B cell (primary cell): Measurements from ENCODE around the gene TRPV6. TPM values are rescaled to one million over a fixed set of nuclear protein-coding genes. Genes with fewer than 3 reads are reported as not detected.

Experiments used
- ATAC-seq: fragments of 200-7000 bp; cut with Tn5 transposase; one replicate; pipeline ENCODE4 v1.10.0; 2021; ENCODE audit warnings: low read depth, mild to moderate bottlenecking, moderate number of reproducible peaks, moderate library complexity
- CTCF ChIA-PET: fragments of 350-600 bp; sonication (Branson Sonifier 250); formaldehyde crosslinking; loops from one replicate; lab custom pipeline; 2021; ENCODE audit warnings: antibody characterized with exemption, inconsistent platforms; lab: Charles Lee
- POLR2A ChIA-PET: fragments of 350-600 bp; sonication (Branson Sonifier 250); formaldehyde crosslinking; loops from one replicate; lab custom pipeline; 2021; ENCODE audit warnings: antibody characterized with exemption; lab: Charles Lee
- DNase-seq: peaks from one replicate; pipeline ENCODE4 v3.0.0; 2013
- H2AFZ ChIP-seq: 2 replicates; pipeline ENCODE4 v1.6.1; 2012; ENCODE audit warnings: mild to moderate bottlenecking, low read depth, low read length; ENCODE audit not compliant: insufficient read depth, poor library complexity, severe bottlenecking
- H3K27ac ChIP-seq, 2 donors: 1 replicate in 1 of 2; 2 replicates in 1 of 2; pipeline ENCODE4 v1.5.1; 2012 to 2013; ENCODE audit warnings: low read length in 2 of 2, mild to moderate bottlenecking in 2 of 2, moderate library complexity in 1 of 2
- H3K27me3 ChIP-seq, 4 experiments: fragments of 200-600 bp in 1 of 4; sonication (generic) in 1 of 4; replicated peaks in 1 of 4; 1 replicate in 2 of 4; 2 replicates in 2 of 4; pipeline versions ENCODE4 v1.6.1 to v1.7.0; 2013 to 2016; ENCODE audit warnings: low read length in 3 of 4, mild to moderate bottlenecking in 2 of 4, mixed read lengths in 1 of 4, moderate library complexity in 1 of 4; ENCODE audit not compliant: insufficient read depth in 4 of 4, control insufficient read depth in 3 of 4; ENCODE audit errors: control extremely low read depth in 1 of 4
- H3K36me3 ChIP-seq, 2 experiments: replicated peaks in 1 of 2; 1 replicate in 1 of 2; 2 replicates in 1 of 2; pipeline versions ENCODE4 v1.6.1 to v1.7.1; 2013; ENCODE audit warnings: low read length in 1 of 2; ENCODE audit not compliant: insufficient read depth in 2 of 2, control insufficient read depth in 1 of 2; ENCODE audit errors: control extremely low read depth in 1 of 2, extremely low read depth in 1 of 2
- H3K4me1 ChIP-seq, 2 donors: fragments of 200-600 bp in 1 of 2; sonication (generic) in 1 of 2; 1 replicate in 1 of 2; 2 replicates in 1 of 2; pipeline versions ENCODE4 v1.5.1 to v1.6.1; 2013 to 2017; ENCODE audit warnings: low read length in 2 of 2; ENCODE audit not compliant: control insufficient read depth in 2 of 2, insufficient read depth in 2 of 2
- H3K4me2 ChIP-seq: replicated peaks from 2 replicates; pipeline ENCODE3; 2012; ENCODE audit warnings: mild to moderate bottlenecking, low read depth, low read length; ENCODE audit not compliant: poor library complexity, severe bottlenecking
- H3K4me3 ChIP-seq, 5 experiments: fragments of 200-600 bp in 1 of 5; sonication (generic) in 1 of 5; 1 replicate in 3 of 5; 2 replicates in 2 of 5; pipeline versions ENCODE4 v1.5.1 to v1.7.0; 2011 to 2016; ENCODE audit warnings: low read length in 4 of 5, mild to moderate bottlenecking in 4 of 5, low read depth in 2 of 5, control low read depth in 1 of 5, moderate library complexity in 1 of 5; ENCODE audit not compliant: insufficient read depth in 1 of 5; ENCODE audit errors: control extremely low read depth in 1 of 5, extremely low read depth in 1 of 5
- H3K79me2 ChIP-seq: fragments of 200-600 bp; sonication (generic); one replicate; pipeline ENCODE4 v1.6.0; 2016; ENCODE audit warnings: low read length; ENCODE audit not compliant: control insufficient read depth, insufficient read depth
- H3K9ac ChIP-seq: fragments of 200-600 bp; sonication (generic); 2 replicates; pipeline ENCODE4 v1.6.1; 2017; ENCODE audit warnings: mild to moderate bottlenecking, low read length, moderate library complexity
- H3K9me3 ChIP-seq, 3 donors: one replicate each; pipeline versions ENCODE4 v1.6.1 to v1.7.1; 2013; ENCODE audit warnings: low read length in 2 of 3; ENCODE audit not compliant: control insufficient read depth in 2 of 3, insufficient read depth in 1 of 3; ENCODE audit errors: control extremely low read depth in 1 of 3
- H4K20me1 ChIP-seq: 2 replicates; pipeline ENCODE4 v1.6.0; 2012; ENCODE audit warnings: mild to moderate bottlenecking, low read length; ENCODE audit not compliant: insufficient read depth, control insufficient read depth, poor library complexity, severe bottlenecking
- H3K27ac Mint-ChIP-seq: one replicate; pipeline ENCODE4 v1.8.0; 2021; ENCODE audit warnings: mixed read lengths
- H3K27me3 Mint-ChIP-seq: one replicate; pipeline ENCODE4 v1.8.0; 2021; ENCODE audit warnings: mixed read lengths
- H3K4me1 Mint-ChIP-seq: one replicate; pipeline ENCODE4 v1.8.0; 2021; ENCODE audit warnings: mixed read lengths
- H3K4me3 Mint-ChIP-seq: one replicate; pipeline ENCODE4 v1.8.0; 2021; ENCODE audit warnings: mixed read lengths
- H3K9me3 Mint-ChIP-seq: one replicate; pipeline ENCODE4 v1.8.0; 2022; ENCODE audit warnings: mixed read lengths; ENCODE audit not compliant: insufficient read depth
- EZH2 ChIP-seq: IDR thresholded peaks from 2 replicates; pipeline ENCODE4 v1.6.1; 2012; ENCODE audit warnings: borderline replicate concordance, low read depth, mild to moderate bottlenecking, moderate library complexity, low read length; ENCODE audit not compliant: insufficient read depth, poor library complexity, severe bottlenecking
- WGBS: methylation state at CpG from one replicate; pipeline ENCODE4 v1.1.5; 2013; ENCODE audit warnings: missing lambda C conversion rate; ENCODE audit not compliant: insufficient coverage; 5-methylcytosine and 5-hydroxymethylcytosine counted together
- intact Hi-C: fragments of 100-400 bp; cut with micrococcal nuclease; formaldehyde crosslinking; loops from one replicate; pipeline ENCODE4 v1.10.0; 2022
- polyA plus RNA-seq: library from polyadenylated mRNA; depleted of rRNA; stranded (reverse); fragments of >200 nt; gene quantifications from 2 replicates; pipeline ENCODE4 v1.2.3, GENCODE V29; 2012
- total RNA-seq, 2 donors: library from RNA; stranded (reverse); fragments of 120-200 nt in 1 of 2; gene quantifications; 1 replicate in 1 of 2; 2 replicates in 1 of 2; pipeline versions ENCODE4 v1.2.3 to v1.2.4, GENCODE V29; 2013 to 2022
- TF ChIP-seq, protein P1 (sequence below): fragments of 200-600 bp; IDR thresholded peaks from one replicate; pipeline ENCODE4 v1.8.0; 2022; ENCODE audit warnings: antibody characterized with exemption, mild to moderate bottlenecking

The TRPV6 gene
- total and polyA plus RNA-seq, 2 donors (not counting 1 experiment from before 2014, with no cell fraction given) = not detected

DNA sequence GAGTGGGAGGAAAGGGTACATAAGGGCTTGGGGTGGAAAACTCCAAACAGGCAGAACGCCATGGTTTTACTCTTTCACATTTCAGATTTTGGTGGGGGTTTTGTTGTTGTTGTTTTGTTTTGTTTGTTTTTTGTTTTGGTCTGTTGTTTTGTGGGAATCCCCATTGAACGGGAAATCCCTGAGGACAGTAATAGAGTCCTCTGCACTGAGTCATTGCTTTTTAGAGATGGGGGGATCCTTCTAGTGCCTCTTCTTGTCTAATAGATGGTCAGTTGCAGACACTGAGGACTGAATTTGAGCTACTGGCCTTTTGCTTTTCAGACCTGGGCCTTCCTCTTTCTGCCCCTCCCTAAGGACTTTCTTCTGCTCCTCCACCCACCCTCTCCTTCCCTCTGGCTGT is 28.0 kb upstream of the TRPV6 start:
- no peak overlapping the region for H3K27ac ChIP-seq
- no peak overlapping the region for H3K4me2 ChIP-seq
- H3K27me3 Mint-ChIP-seq = peaks cover 36% of the 10 kb centered on the region
- no peak for TF ChIP-seq EZH2
- TF ChIP-seq, protein P1, sequence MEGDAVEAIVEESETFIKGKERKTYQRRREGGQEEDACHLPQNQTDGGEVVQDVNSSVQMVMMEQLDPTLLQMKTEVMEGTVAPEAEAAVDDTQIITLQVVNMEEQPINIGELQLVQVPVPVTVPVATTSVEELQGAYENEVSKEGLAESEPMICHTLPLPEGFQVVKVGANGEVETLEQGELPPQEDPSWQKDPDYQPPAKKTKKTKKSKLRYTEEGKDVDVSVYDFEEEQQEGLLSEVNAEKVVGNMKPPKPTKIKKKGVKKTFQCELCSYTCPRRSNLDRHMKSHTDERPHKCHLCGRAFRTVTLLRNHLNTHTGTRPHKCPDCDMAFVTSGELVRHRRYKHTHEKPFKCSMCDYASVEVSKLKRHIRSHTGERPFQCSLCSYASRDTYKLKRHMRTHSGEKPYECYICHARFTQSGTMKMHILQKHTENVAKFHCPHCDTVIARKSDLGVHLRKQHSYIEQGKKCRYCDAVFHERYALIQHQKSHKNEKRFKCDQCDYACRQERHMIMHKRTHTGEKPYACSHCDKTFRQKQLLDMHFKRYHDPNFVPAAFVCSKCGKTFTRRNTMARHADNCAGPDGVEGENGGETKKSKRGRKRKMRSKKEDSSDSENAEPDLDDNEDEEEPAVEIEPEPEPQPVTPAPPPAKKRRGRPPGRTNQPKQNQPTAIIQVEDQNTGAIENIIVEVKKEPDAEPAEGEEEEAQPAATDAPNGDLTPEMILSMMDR = no peak
- DNase-seq (no peak), ATAC-seq (no peak)
- H3K4me1 Mint-ChIP-seq = no peaks in the 10 kb centered on the region
- H3K27ac Mint-ChIP-seq = no peak overlapping the region
- ChIA-PET CTCF (no interaction called here), POLR2A (no interaction called here)
- H2AFZ ChIP-seq = no peak overlapping the region
- no peaks in the 10 kb centered on the region for H4K20me1 ChIP-seq
- H3K4me3 Mint-ChIP-seq = no peak overlapping the region
- no peaks in the 10 kb centered on the region for H3K9me3 Mint-ChIP-seq
- no peaks in the 10 kb centered on the region for H3K9me3 ChIP-seq
- WGBS = 80% methylated on average over 2 of the region's 2 CpGs
- H3K4me1 ChIP-seq = no peaks in the 10 kb centered on the region
- H3K4me3 ChIP-seq = no peak overlapping the region
- no peaks in the 10 kb centered on the region for H3K79me2 ChIP-seq
- peaks cover 0 to 10% (median 2%) of the 10 kb centered on the region in 4 experiments for H3K27me3 ChIP-seq
- no peaks in the 10 kb centered on the region for H3K36me3 ChIP-seq
- intact Hi-C loops = no loop called here
- no peak overlapping the region for H3K9ac ChIP-seq

DNA sequence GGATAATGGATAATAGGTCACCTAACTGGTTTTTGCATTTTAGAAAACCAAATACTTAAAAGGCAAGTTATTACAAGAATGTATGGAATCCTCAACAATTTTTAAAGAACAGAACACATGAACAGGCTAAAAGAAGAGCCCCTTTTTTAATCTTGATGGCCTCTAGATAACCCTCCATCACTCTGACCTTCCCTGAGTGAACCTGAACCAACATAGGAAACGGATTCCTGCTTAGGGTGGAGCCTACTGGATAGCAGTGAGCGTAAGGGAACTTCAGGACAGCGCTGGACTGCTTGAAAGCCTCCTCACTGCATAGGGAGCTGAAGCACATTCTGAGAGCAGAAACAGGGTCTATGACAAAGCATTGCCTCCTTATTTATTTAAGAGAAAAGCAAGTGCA is 27.5 kb upstream of the TRPV6 start:
- H3K27me3 Mint-ChIP-seq = peaks cover 36% of the 10 kb centered on the region
- TF ChIP-seq, protein P1 = no peak
- TF ChIP-seq EZH2 = no peak
- H3K9me3 Mint-ChIP-seq = no peaks in the 10 kb centered on the region
- no peak overlapping the region for H2AFZ ChIP-seq
- no peaks in the 10 kb centered on the region for H3K9me3 ChIP-seq
- POLR2A ChIA-PET = no interaction called here
- no peak overlapping the region for H3K9ac ChIP-seq
- ATAC-seq (no peak), DNase-seq (no peak)
- 87% methylated on average over 3 of the region's 3 CpGs for WGBS
- H3K4me1 ChIP-seq = no peaks in the 10 kb centered on the region
- no peaks in the 10 kb centered on the region for H3K4me1 Mint-ChIP-seq
- no peak overlapping the region for H3K4me3 ChIP-seq
- no peak overlapping the region for H3K27ac Mint-ChIP-seq
- H3K79me2 ChIP-seq = no peaks in the 10 kb centered on the region
- CTCF ChIA-PET = no interaction called here
- intact Hi-C loops = no loop called here
- no peak overlapping the region for H3K4me3 Mint-ChIP-seq
- no peak overlapping the region for H3K4me2 ChIP-seq
- peaks cover 0 to 7% (median 3%) of the 10 kb centered on the region in 4 experiments for H3K27me3 ChIP-seq
- no peaks in the 10 kb centered on the region for H3K36me3 ChIP-seq
- no peak overlapping the region for H3K27ac ChIP-seq
- no peaks in the 10 kb centered on the region for H4K20me1 ChIP-seq
